T47D (cell line): Measurements from ENCODE around the gene LIPT2.

Experiments used
- DNase-seq, 2 experiments: peaks; one replicate each; pipeline versions ENCODE4 v3.0.0 to v3.0.0-alpha.2; 2011 to 2012; ENCODE audit warnings: low read depth in 1 of 2, low spot score in 1 of 2
- JUND ChIP-seq: IDR thresholded peaks from 2 replicates; pipeline ENCODE4 v1.6.1; 2012; ENCODE audit warnings: low read depth
- in situ Hi-C: cut with HindIII; loops from 2 replicates; pipeline ENCODE4 v1.10.0; 2016; ENCODE audit warnings: low sequenced_read_pairs, low pct_unique_long_range_greater_than_20kb

LIPT2 gene

DNA sequence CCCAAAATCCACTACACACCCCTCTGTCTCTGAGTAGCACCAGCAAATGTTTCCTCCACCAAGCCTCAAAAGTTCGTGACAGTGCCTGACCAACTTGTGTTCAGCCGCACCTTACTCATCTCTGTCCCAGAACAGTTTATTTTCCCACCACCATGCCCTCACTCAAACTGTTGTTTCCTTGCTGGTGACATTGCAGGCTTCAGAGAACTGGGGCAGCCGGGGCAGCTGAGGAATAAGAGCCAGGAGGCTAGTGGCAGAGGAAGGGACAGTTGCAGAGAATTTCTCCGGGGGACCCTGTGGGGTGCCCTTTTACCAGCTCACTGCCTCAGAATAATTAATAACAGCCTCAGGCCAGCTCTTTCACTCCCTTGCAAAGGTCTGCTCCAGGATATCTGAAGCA lies 25.5 kb downstream of the LIPT2 start:
- DNase-seq: no peak
- TF ChIP-seq JUND: no peak
- in situ Hi-C loops: no loop called here

DNA sequence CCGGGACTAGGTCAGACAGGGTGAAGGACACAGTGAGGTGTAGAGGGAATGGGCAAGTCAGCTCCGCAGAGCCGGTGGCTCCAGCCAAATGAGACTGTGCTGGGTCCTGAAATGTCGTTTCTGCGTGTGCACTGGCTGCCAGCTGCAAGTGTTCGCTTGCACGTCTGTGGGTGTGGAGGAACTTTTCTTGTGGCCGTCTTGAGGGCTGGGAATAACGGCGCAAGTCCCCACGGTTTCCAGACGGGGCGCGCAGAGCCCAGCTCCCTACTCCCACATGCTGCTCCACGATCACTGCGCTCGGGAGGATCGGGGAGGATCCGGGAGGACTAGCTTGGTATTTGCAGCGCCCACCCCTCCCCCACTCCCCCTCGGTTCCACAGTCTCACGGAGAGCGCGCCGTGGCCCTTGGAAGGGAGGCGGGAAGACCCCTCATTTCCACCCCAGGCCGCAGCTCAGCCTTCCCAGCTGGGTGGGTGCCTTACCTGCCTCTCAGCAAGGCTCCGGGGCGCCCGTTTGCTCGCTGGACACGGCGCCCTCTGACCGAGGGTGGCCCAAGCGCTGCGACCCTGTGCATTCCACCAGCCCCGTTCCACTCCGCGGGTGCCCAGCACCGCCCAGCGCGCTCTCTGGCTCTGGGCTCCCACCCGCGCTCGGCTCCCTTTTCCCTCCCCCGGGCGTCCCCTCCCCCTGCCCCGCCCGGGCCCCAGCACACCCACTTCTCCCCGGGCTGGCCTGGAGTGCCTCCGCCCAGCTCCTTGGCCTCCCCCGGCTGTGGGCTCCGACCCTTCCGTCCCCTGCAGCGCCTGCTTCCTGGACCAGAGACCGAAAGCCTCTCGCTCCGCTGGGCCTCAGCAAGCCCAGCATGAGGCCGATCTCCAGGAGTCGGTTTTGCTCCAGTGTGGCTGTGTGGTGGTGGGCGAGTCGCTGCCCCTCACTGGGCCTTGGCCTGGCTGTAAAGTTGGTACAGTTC lies 26.3 kb downstream of the LIPT2 start, which contains the start of gene KCNE3:
Gene KCNE3 (minus strand): TSS at position 634 of the 970 bp plus-strand sequence. CDS start 9,986 bp downstream, outside the sequence.
- no peak for TF ChIP-seq JUND
- in situ Hi-C loops: no loop called here
- DNase-seq: no peak

DNA sequence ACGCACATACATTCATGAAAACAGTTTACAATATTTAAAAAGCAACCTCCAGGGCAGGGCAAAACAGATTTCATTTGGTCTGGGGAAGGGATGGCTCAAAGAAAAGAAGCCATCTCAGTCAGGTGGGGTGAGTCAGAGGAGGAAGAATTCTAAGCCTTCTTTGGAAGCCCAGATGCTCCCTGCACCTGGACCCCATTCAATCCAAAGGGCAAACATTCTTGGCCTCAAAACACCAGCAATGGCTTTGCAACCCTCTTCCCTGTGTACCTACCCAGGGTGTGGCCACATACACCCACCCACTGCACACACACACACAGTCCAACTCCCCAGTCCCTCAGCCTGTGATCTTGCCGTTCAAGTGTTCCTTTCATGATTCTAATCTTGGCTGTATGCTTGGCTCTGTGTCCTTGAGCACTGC lies 28.2 kb downstream of the LIPT2 start:
- no peak for DNase-seq
- in situ Hi-C loops: no loop called here
- no peak for TF ChIP-seq JUND

DNA sequence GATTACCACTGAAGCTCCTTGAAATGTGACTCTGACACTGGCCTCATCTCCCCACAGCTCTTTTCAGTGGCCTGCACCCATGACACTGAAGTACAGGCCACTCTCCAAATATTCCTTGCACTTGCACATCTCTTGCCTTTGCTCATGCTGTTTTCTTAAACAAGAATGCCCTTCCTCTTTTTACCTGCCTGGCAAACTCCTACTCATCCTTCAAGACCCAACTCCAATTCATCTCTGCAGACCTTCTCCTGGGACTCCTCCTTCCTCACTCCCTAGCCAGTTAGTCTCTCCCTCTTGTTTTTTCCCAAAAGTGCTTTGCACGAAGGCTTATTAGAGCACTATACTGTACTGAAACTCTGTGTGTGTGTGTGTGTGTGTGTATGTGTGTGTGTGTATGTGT lies 28.8 kb downstream of the LIPT2 start:
- TF ChIP-seq JUND: no peak
- in situ Hi-C loops: no loop called here
- DNase-seq: no peak

DNA sequence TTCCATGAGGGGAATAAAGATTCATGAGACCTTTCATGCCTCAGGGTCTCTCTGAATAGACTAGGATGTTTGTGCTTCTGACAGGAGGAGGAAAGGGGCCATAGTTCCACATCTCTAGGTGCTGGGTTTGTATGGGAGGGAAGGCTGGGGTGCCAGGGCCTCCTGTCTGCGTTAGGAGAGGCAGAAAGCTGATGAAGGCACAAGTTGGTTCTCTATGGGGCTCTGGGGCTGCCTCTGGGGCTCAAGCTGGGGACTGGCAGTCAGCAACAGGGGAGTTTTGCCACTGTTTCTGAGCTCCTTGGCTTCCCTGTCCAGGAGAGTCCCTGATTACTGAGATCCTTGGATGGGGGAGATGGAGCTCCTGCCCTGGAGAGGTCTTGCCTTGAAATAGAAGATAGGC lies 30.3 kb downstream of the LIPT2 start:
- TF ChIP-seq JUND: no peak
- in situ Hi-C loops: no loop called here
- DNase-seq: no peak

DNA sequence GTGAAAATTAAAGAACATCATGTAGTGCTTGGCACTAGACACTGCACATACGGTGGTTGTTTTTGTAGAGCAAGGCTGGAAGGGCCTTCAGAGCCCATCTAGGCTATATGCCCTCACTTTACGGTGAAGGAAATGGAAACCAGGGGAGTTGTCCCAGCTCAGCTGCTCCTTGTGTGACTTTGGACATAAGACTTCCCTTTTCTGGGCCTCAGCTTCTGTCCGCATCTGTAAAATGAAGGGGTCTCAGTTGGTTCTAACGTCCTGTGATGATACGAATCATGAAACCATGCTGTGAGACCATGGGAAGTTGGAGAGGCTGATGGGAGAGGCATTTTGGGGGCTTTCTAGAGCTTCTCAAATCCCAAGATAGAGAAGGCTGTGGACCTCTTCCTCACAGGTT lies 30.9 kb downstream of the LIPT2 start:
- no peak for DNase-seq
- no peak for TF ChIP-seq JUND
- in situ Hi-C loops: no loop called here

DNA sequence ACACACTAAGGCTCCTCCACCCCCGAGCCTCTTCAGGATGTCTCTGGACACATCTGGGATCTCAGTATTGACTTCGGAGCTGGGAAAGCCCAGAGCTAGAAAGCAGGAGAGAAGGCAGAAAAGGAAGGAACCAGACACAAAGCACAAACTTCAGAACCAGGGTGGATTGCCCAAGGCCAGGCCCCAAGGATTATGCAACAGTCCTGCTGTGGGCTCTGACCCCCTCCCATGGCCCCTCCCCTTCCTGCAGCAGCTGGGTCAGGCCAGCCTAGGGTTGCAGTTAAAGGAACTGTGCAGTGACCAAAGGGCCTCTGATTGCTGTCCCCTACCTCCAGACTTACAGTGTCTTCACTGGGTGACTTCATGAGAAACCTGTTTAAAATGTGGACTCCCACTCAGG lies 31.5 kb downstream of the LIPT2 start:
- in situ Hi-C loops: no loop called here
- TF ChIP-seq JUND: no peak
- DNase-seq: no peak

DNA sequence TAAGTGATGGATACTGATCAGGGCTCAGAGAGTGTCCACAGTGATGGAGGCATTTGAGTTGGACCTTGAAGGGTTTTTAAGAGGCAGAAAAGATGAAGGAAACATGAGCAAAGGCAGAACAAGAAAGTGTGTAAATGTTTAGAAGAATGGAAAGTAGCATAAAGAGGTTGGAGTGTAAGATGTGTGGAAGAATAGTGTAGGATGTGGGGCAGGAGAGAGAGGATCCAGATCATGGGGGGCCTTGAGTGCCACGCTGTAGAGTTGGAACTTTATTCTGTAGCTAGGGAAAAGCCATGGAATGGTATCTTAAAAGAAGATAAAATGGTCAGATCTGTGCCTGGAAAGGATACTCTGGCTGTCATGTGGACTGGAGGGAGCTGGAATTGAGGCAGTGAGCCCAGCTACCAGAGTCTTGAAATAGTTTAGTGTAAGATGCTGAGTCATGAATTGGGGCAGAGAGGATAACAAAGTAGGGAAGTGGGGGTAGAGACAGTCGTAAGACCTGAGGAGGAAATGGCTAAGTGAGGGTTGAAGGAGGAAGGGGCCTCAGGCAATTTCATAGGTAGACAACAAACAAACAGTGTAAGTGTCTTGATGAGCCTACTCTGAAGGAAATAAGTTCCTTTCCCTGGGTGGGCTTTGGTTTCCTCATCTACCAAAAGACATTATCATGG lies 32.9 kb downstream of the LIPT2 start:
- in situ Hi-C loops: no loop called here
- no peak for DNase-seq
- TF ChIP-seq JUND: no peak

DNA sequence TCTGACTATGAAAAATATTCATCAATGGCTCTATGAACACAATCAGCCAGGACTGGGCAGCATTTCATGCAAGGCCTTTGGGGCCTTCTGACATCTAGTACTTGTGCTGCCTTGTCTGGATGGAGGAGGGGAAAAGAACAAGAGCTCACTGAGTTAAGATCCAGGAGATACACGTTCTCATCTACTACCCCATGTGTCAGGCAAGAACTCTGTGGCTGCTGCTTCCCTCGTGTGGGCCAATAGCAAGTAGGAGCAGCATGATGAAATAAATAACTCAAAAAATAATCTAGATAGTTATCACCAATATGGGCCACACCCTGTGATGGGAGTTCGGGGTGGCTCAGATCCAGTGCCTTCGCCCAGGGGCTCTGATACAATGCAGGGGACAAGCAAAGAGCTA lies 33.5 kb downstream of the LIPT2 start:
- no peak for TF ChIP-seq JUND
- DNase-seq: no peak
- in situ Hi-C loops: no loop called here

DNA sequence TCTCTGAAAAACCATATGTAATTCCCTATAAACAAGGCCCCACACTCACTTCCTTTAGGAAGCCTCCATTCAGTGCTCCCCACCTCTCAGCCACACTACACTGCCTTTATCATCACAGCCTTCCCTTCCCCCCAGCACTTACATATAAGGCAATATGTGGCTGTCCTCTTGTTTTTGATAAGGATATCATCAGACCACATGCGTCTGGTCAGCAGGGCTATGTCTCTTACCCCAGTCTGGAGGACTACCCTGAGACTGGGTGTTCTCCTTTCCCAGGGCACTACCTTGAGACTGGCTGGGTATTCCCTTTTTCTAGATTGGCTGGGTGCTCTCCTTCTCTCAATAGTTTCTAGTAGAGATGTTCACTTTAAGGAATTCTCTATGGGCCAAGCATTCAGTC lies 33.9 kb downstream of the LIPT2 start:
- TF ChIP-seq JUND: no peak
- DNase-seq: no peak
- in situ Hi-C loops: no loop called here

DNA sequence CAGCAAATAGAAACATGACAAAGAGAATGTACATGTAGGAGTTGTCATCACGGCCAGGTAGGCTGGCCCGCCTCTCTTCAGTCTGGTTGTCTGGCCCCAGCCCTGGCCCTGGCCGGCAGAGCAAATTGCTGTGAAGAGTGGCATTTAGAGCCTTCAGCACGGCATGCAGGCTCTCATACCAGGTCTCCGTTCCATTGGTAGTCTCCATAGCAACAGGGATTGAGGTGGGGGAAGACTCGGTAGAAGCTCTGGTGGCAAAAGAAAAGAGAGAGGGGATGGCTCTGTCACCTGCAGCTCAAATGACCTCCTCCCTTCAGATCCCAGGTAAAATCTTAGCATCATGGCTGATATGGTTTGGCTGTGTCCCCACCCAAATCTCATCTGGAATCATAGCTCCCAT lies 36.2 kb downstream of the LIPT2 start:
- TF ChIP-seq JUND: no peak
- no peak for DNase-seq
- in situ Hi-C loops: no loop called here

DNA sequence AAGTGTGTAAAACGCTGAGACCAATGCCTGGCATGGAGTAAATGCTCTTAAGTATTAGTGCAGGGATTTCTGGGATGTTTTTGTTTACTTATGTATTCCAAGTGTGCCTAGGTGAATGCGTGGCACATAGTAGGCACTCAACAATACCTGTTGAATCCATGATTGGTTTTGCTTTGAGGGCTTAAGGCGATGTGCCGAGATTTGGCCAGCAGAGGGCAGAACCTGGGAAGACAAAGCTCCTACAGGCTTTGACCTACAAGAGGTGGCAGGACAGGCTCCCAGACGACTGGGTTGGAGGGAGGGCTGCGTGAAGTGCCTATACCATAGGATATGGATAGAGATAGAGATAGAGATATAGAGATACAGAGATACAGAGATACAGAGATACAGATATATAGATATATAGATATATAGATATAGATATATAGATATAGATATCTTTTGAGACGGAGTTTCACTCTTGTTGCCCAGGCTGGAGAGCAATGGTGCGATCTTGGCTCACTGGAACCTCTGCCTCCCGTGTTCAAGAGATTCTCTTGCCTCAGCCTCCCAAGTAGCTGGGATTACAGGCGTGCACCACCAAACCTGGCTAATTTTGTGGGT lies 40.0 kb downstream of the LIPT2 start:
- no peak for TF ChIP-seq JUND
- in situ Hi-C loops: no loop called here
- peak; percentile 75 to 84 for DNase-seq

DNA sequence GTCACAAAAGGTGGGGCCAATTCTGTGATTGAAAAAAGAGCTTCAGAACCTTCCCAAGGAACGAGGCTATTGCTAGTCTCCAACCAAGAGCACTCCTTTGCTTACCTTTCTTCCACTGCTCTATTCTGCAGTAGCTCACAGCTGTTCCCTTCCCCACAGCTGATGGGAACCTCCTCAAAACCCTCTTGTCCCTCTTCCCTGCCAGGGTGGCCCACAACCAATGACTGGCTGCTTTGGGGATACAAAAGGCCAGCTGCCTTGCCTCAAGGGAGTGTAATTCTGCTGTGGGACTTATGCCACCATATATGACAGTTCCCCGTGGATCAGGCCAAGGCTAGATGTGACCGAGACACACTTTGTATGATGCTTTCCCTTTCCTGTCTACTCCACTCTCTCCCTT lies 41.2 kb downstream of the LIPT2 start:
- DNase-seq: no peak
- TF ChIP-seq JUND: no peak
- in situ Hi-C loops: no loop called here
